22Rv1 (cell line): ENCODE results near the gene C20orf204.

Experiments
- CTCF ChIP-seq: fragments of 450-650 bp; IDR thresholded peaks from 2 replicates; pipeline ENCODE4 v1.5.1; 2017; ENCODE audit warnings: mild to moderate bottlenecking
- ZFX ChIP-seq: fragments of 450-650 bp; IDR thresholded peaks from 2 replicates; pipeline ENCODE4 v1.6.1; 2017; ENCODE audit warnings: antibody characterized with exemption, borderline replicate concordance

GRCh38 chr20:64082820-64083377, 46.9 kb downstream of the C20orf204 start:
- no peak for TF ChIP-seq CTCF
- TF ChIP-seq ZFX, result no peak
